SU-DHL-6 (cell line): Measurements from ENCODE around the gene GSE1.

Experiments
- H2AFZ ChIP-seq: fragments of 200-600 bp; sonication (generic); 2 replicates; pipeline ENCODE4 v1.6.1; 2014; ENCODE audit warnings: low read depth, mild to moderate bottlenecking, moderate library complexity, mixed read lengths, antibody characterized with exemption, low read length; ENCODE audit not compliant: severe bottlenecking
- H3F3A ChIP-seq: fragments of 200-600 bp; shearing (Covaris generic); 2 replicates; pipeline ENCODE4 v1.6.0; 2016; ENCODE audit warnings: antibody characterized with exemption, mild to moderate bottlenecking; ENCODE audit not compliant: insufficient read depth
- H3K27ac ChIP-seq: fragments of 200-600 bp; sonication (generic); 2 replicates; pipeline ENCODE4 v1.5.1; 2016; ENCODE audit warnings: low read depth, mild to moderate bottlenecking, low read length, moderate library complexity, mixed read lengths
- H3K27me3 ChIP-seq: fragments of 200-600 bp; sonication (generic), shearing (Covaris generic); 2 replicates; pipeline ENCODE4 v1.6.0; 2014; ENCODE audit warnings: mild to moderate bottlenecking, low read length
- H3K36me3 ChIP-seq: fragments of 200-600 bp; sonication (generic); 2 replicates; pipeline ENCODE4 v1.6.1; 2014; ENCODE audit warnings: mild to moderate bottlenecking, low read length, mixed read lengths
- H3K4me2 ChIP-seq: fragments of 300-600, 200-600 bp; shearing (Covaris generic), sonication (generic); 2 replicates; pipeline ENCODE4 v1.6.0; 2014; ENCODE audit warnings: low read length, low read depth, mild to moderate bottlenecking; ENCODE audit not compliant: poor library complexity, severe bottlenecking
- H3K4me3 ChIP-seq: fragments of 200-600 bp; sonication (generic); 2 replicates; pipeline ENCODE4 v1.5.1; 2014; ENCODE audit warnings: antibody characterized with exemption, low read length, mild to moderate bottlenecking, mixed read lengths; ENCODE audit not compliant: insufficient read depth, poor library complexity, severe bottlenecking
- H3K79me2 ChIP-seq: fragments of 200-600 bp; sonication (generic); 2 replicates; pipeline ENCODE4 v1.6.1; 2014; ENCODE audit warnings: mild to moderate bottlenecking, low read length, moderate library complexity; ENCODE audit not compliant: insufficient read depth
- H3K9ac ChIP-seq: fragments of 200-600 bp; sonication (generic); 2 replicates; pipeline ENCODE4 v1.7.0; 2014; ENCODE audit warnings: mild to moderate bottlenecking, low read length
- H3K9me2 ChIP-seq: fragments of 200-600 bp; sonication (generic); replicated peaks from 2 replicates; pipeline ENCODE4 v1.6.1; 2014; ENCODE audit warnings: low read length; ENCODE audit not compliant: insufficient read depth
- H3K9me3 ChIP-seq: fragments of 200-600 bp; sonication (generic); 2 replicates; pipeline ENCODE4 v1.6.1; 2014; ENCODE audit warnings: low read length, mixed read lengths; ENCODE audit not compliant: insufficient read depth
- H4K20me1 ChIP-seq: fragments of 200-600 bp; sonication (generic); 2 replicates; pipeline ENCODE4 v1.6.1; 2014; ENCODE audit warnings: low read depth, mild to moderate bottlenecking, antibody characterized with exemption, low read length, moderate library complexity, mixed read lengths
- CTCF ChIP-seq: fragments of 200-600 bp; sonication (generic); IDR thresholded peaks from one replicate; pipeline ENCODE4 v1.5.1; 2017; ENCODE audit warnings: antibody characterized with exemption, mild to moderate bottlenecking, low read length, moderate library complexity; ENCODE audit not compliant: insufficient read depth, poor library complexity, severe bottlenecking
- EZH2phosphoT487 ChIP-seq: fragments of 200-600 bp; sonication (generic), shearing (Covaris generic); conservative IDR thresholded peaks from 2 replicates; pipeline ENCODE4 v1.6.1; 2018; ENCODE audit warnings: mild to moderate bottlenecking, antibody characterized with exemption, low read length, moderate library complexity, mixed read lengths

GSE1 gene

DNA sequence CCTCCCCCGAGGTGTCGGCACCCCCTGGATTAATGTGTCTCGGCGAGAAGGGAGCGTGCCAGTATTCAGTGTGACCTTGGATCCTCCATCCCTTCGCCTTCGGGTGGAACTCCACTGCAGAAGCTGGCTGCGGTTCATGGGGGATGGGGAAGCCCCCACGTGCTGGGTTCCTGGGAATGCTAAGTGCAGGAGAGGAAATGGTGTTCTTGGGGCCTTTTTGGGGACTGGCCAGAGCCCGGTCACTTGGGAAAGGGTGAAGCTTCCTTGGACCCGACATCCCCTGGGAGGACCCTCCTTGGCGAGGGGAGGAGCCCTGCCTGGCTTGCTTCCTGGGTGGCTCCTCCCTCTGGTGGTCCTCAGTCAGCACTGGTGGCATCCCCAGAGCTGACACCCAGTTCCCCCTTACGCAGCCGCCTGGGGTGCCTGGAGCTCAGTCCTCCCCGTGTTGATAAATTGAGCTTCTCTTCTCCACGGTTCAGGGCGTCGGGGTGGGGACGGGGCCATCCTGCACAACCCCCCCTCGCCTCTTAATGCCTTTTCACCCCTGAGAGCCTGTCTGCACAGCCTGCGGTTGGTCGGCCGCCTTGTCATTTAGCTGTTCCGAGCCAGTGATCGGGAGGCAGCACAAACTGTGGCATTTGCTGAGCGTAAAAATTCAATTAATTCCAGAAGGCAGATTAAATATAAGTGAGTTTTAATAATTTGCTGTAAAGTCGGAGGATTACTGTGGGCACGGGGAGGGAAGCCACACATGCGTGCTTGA is 30.7 kb upstream of the GSE1 start:
- no peak overlapping the region for H3K27ac ChIP-seq
- H3K79me2 ChIP-seq, result no peaks in the 10 kb centered on the region
- H3K9me3 ChIP-seq, result no peaks in the 10 kb centered on the region
- H3K4me2 ChIP-seq, result no peak overlapping the region
- no peak overlapping the region for H3K9ac ChIP-seq
- H3K4me3 ChIP-seq, result no peak overlapping the region
- H4K20me1 ChIP-seq, result no peaks in the 10 kb centered on the region
- H3K9me2 ChIP-seq, result no peaks in the 10 kb centered on the region
- H2AFZ ChIP-seq, result no peak overlapping the region
- H3K36me3 ChIP-seq, result no peaks in the 10 kb centered on the region
- TF ChIP-seq CTCF, result no peak
- TF ChIP-seq EZH2phosphoT487, result no peak
- no peaks in the 10 kb centered on the region for H3F3A ChIP-seq
- H3K27me3 ChIP-seq, result no peaks in the 10 kb centered on the region

DNA sequence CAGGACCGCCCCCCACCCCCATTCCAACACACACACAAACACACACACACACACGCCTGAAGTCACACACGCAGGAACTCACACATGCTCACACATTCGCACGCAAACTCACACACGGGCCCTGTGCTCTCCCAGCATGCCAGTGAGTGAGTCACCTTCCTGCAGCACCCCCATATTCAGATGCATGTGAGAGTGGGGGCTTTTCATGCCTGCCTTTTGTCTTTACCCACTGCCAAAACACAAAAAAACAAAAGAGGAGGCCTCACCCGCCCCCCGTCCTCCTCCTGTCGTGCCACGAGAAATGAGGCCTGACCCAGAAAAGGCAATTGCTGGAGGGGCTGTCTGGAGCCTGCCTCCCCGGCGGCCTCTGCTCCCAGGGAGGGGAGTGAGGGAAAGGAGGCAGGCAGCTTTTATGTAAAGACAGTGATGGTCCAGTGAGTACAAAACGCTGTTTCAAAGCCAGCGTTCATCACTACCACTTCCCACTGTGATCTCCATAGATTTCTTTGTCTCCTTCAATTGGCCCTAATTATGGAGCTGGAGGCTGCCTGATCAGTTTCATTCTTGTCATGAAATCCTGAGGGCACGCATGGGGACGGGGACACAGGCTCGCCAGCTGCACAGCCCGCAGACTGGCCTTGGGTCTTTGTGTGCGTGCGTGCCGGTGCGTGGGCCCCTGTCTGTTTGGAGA is 29.5 kb upstream of the GSE1 start:
- H3K4me2 ChIP-seq, result no peak overlapping the region
- no peaks in the 10 kb centered on the region for H3K27me3 ChIP-seq
- H3F3A ChIP-seq, result no peaks in the 10 kb centered on the region
- no peaks in the 10 kb centered on the region for H3K36me3 ChIP-seq
- no peak overlapping the region for H2AFZ ChIP-seq
- H3K79me2 ChIP-seq, result no peaks in the 10 kb centered on the region
- no peak overlapping the region for H3K9ac ChIP-seq
- no peaks in the 10 kb centered on the region for H3K9me3 ChIP-seq
- H3K27ac ChIP-seq, result no peak overlapping the region
- H4K20me1 ChIP-seq, result no peaks in the 10 kb centered on the region
- H3K4me3 ChIP-seq, result no peak overlapping the region
- TF ChIP-seq EZH2phosphoT487 (no peak), CTCF (no peak)
- H3K9me2 ChIP-seq, result no peaks in the 10 kb centered on the region

DNA sequence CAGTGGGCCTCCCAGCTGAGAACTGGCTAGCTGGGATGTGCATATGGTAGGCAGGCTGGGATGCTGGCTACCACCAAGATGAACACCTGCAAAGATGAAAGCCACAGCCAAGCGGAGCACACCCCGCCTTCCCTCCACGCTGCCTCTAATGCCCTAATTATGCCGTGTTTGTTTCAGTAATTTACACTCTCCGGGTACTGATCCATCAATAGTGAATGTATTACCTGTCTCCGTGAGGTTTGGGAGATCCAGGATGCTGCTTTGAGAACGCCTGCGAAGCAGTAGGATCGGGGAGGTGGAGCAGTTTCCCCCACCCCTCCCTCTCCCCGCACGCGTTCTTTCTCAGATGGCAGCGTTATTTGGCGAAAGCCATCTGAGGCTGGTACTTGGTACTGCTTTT is 28.9 kb upstream of the GSE1 start:
- H4K20me1 ChIP-seq, result no peaks in the 10 kb centered on the region
- H3K27ac ChIP-seq, result no peak overlapping the region
- no peak overlapping the region for H3K4me3 ChIP-seq

More for the DNA sequence above, 28.9 kb upstream of the GSE1 start:
- no peak overlapping the region for H3K9ac ChIP-seq
- no peaks in the 10 kb centered on the region for H3K27me3 ChIP-seq
- H2AFZ ChIP-seq, result no peak overlapping the region
- no peaks in the 10 kb centered on the region for H3K9me3 ChIP-seq
- TF ChIP-seq EZH2phosphoT487 (no peak), CTCF (no peak)
- H3F3A ChIP-seq, result no peaks in the 10 kb centered on the region
- H3K9me2 ChIP-seq, result no peaks in the 10 kb centered on the region
- H3K4me2 ChIP-seq, result no peak overlapping the region
- no peaks in the 10 kb centered on the region for H3K79me2 ChIP-seq
- no peaks in the 10 kb centered on the region for H3K36me3 ChIP-seq
